ENCODE data around the gene BCL7C. TPM values are rescaled to one million over a fixed set of nuclear protein-coding genes. Genes with fewer than 3 reads are reported as not detected.

The BCL7C gene
- total and polyA plus RNA-seq, 2 of the 8 experiments (the other 6 are each of a cell fraction or from before 2014, with no cell fraction given): 8.6 to 17.2 TPM

DNA sequence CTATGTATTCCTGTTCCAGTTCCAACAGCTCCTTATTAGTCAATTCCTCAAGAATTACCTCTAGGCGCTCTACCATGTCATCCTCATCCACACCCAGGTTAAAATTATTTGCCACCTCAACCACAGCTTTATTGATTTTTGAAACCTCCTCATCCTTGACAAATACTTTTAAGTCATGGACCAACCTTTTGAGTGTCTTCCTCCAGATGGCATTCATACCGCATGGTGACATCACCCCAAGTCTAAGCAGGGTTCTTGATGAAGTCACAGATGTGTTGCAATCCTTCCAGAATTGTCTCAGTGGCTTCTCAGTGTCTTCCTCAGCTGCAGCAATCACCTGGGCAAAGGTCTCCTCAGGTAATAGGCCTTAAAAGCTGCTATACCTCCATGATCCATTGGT lies 40.1 kb downstream of the BCL7C start:
- H3K23me2 ChIP-seq (ENCODE audit: low read depth, low read length): no peaks in the 10 kb centered on the region
- no peak for FAIRE-seq
- no peaks in the 10 kb centered on the region for H3K4me1 ChIP-seq (replicated peaks in 1 of 4; ENCODE audit: control insufficient read depth in 3 of 4, insufficient read depth in 4 of 4, low read length in 3 of 4)
- DNase-seq (ENCODE audit: low read depth in 1 of 2, low spot score in 2 of 2): no peak
- no peak overlapping the region for H3K18ac ChIP-seq (ENCODE audit: extremely low read depth, low read length)
- no peaks in the 10 kb centered on the region for H4K20me1 ChIP-seq (replicated peaks in 1 of 2; ENCODE audit: control insufficient read depth in 1 of 2, insufficient read depth in 2 of 2, low read length in 2 of 2)
- ChIA-PET CTCF (ENCODE audit: partially characterized antibody) (interaction anchor here (1.0 to 6.5 kb wide), 6 partner anchors 8 to 48 kb away, joined by 3 to 72 read pairs (median 4); no protein-coding TSS in a partner anchor), POLR2A (ENCODE audit: partially characterized antibody) (interaction anchor here (0.9 kb wide), 2 partner anchors 21 to 94 kb away, joined by 3 read pairs; no protein-coding TSS in a partner anchor)
- H2AFZ ChIP-seq (ENCODE audit: low read length): no peak overlapping the region
- no peak overlapping the region for H3K14ac ChIP-seq (ENCODE audit: insufficient read length)
- no peak overlapping the region for H3K9ac ChIP-seq (replicated peaks in 1 of 4; ENCODE audit: extremely low read depth in 1 of 4, low read depth in 3 of 4, low read length in 3 of 4)
- no peak overlapping the region for H2BK20ac ChIP-seq (ENCODE audit: low read length)
- H2BK120ac ChIP-seq (replicated peaks; ENCODE audit: low read depth, low read length): no peak overlapping the region
- no peaks in the 10 kb centered on the region for H3K9me3 ChIP-seq (ENCODE audit: insufficient read depth in 2 of 2, low read depth in 1 of 2, low read length in 1 of 2)
- H4K8ac ChIP-seq (ENCODE audit: extremely low read depth, insufficient read depth, low read length): no peak overlapping the region
- no peak overlapping the region for H2AK5ac ChIP-seq (ENCODE audit: low read depth, low read length)
- H3K79me2 ChIP-seq (ENCODE audit: control insufficient read depth in 1 of 2, insufficient read depth in 2 of 2, low read length in 2 of 2): no peaks in the 10 kb centered on the region
- WGBS, 2 experiments (ENCODE audit: extremely low coverage in 1 of 2, insufficient coverage in 1 of 2, insufficient read length in 1 of 2, insufficient replicate concordance in 2 of 2, low coverage in 1 of 2, low lambda C conversion rate in 2 of 2, missing lambda C conversion rate in 1 of 2): 100% methylated on average over 2 of the region's 2 CpGs; no CpG with 5 or more reads in 1 of the 2 experiments
- no peak overlapping the region for H4K91ac ChIP-seq (replicated peaks; ENCODE audit: insufficient read length, low read length)
- no peak overlapping the region for H3K56ac ChIP-seq (replicated peaks; ENCODE audit: insufficient read length, low read depth, low read length)
- no peak overlapping the region for H4K5ac ChIP-seq (ENCODE audit: insufficient read length, low read depth, low read length)
- H3K23ac ChIP-seq (ENCODE audit: insufficient read length): no peak overlapping the region
- H3K27me3 ChIP-seq (replicated peaks in 1 of 4; ENCODE audit: control insufficient read depth in 3 of 4, extremely low read depth in 1 of 4, insufficient read depth in 3 of 4, low read length in 3 of 4): peaks cover 0 to 8% (median 5%) of the 10 kb centered on the region in 4 experiments; a peak in 3 of 7 replicates
- no peaks in the 10 kb centered on the region for H3K79me1 ChIP-seq (ENCODE audit: low read depth, low read length)
- no peak overlapping the region for H3K4me3 ChIP-seq (ENCODE audit: extremely low read depth in 1 of 4, insufficient read depth in 2 of 4, low read depth in 3 of 4, low read length in 4 of 4)
- H3K4ac ChIP-seq (replicated peaks; ENCODE audit: insufficient read length, low read depth, low read length): no peak overlapping the region
- no peak for TF ChIP-seq SP2 (IDR thresholded peaks at IDR 0.05; ENCODE audit: low read length)
- TF ChIP-seq CREB1 (IDR thresholded peaks at IDR 0.05): no peak
- no peak for TF ChIP-seq FOSL1 (IDR thresholded peaks at IDR 0.05; ENCODE audit: insufficient read depth, low read depth, low read length)
- TF ChIP-seq, protein P1, sequence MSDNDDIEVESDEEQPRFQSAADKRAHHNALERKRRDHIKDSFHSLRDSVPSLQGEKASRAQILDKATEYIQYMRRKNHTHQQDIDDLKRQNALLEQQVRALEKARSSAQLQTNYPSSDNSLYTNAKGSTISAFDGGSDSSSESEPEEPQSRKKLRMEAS (IDR thresholded peaks at IDR 0.05): no peak
- TF ChIP-seq EP300 (IDR thresholded peaks at IDR 0.05; ENCODE audit: borderline replicate concordance in 1 of 2, low read depth in 2 of 2, low read length in 2 of 2): no peak
- no peak for TF ChIP-seq TAF7 (optimal IDR thresholded peaks at IDR 0.05; ENCODE audit: borderline replicate concordance, low read depth, low read length)
- TF ChIP-seq RBBP5 (IDR thresholded peaks at IDR 0.05; ENCODE audit: borderline replicate concordance, low read depth, low read length): no peak
- no peak for TF ChIP-seq HDAC6 (IDR thresholded peaks at IDR 0.05; ENCODE audit: low read depth, low read length)
- no peak for TF ChIP-seq ZNF274 (IDR thresholded peaks at IDR 0.05; ENCODE audit: borderline replicate concordance, extremely low read depth, low read length)
- H2BK15ac ChIP-seq (ENCODE audit: low read length): no peak overlapping the region
- no peak overlapping the region for H2BK12ac ChIP-seq (ENCODE audit: low read depth, low read length)
- H2BK5ac ChIP-seq (ENCODE audit: low read depth, low read length): no peak overlapping the region
- H3K36me3 ChIP-seq (ENCODE audit: control insufficient read depth in 2 of 4, insufficient read depth in 4 of 4, low read length in 3 of 4): no peaks in the 10 kb centered on the region
- no peak overlapping the region for H3K4me2 ChIP-seq (ENCODE audit: insufficient read depth in 1 of 2, low read depth in 2 of 2, low read length in 2 of 2)
- no peak overlapping the region for H3K27ac ChIP-seq (ENCODE audit: low read depth, low read length)
